HG03378 (cell line): ENCODE results near the gene RPL18.
A peak's percentile ranks its signal among the peaks of the same experiment; 100 is the strongest.
"Not testable (repeated sequence)": the region's sequence is repeated elsewhere in the genome, so short reads cannot be mapped to it uniquely, and the experiment has no call there.

Experiments
- ATAC-seq: cut with Tn5 transposase; IDR thresholded peaks from one replicate; pipeline ENCODE4 v1.9.1; 2021; ENCODE audit warnings: mild to moderate bottlenecking, moderate library complexity; ENCODE audit not compliant: unreplicated experiment

Gene RPL18

GRCh38 chr19:48618916-48619691 lies at the start of gene RPL18, which contains the start of gene SPHK2:
Gene RPL18 (minus strand): TSS chr19:48619178. CDS start chr19:48619143, 35 bp downstream.
Gene SPHK2 (plus strand): TSS chr19:48619506. CDS start chr19:48620515, 1,009 bp downstream.
- peak; percentile 79 for ATAC-seq

GRCh38 chr19:48668761-48669160 lies 49.8 kb upstream of the RPL18 start:
- ATAC-seq: no peak

DNA sequence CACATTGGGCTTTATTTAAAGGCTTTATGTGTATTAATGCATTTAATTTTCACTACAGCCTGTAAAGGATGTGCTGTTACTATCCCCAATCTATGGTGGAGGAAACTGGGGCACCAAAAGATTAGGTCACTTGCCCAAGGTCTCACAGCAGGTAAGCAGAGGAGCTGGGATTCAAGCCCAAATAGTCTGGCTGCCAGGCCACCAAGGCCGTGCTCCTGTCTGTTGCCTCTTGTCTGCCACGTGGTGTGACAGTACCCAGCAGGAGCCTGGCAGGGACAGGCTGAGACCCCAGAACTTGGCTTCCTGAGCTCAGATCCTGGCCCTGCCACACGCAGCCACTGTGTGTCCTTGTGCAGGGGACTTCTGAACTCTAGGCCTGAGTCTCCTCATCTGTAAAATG lies 49.4 kb upstream of the RPL18 start:
- no peak for ATAC-seq

- ATAC-seq: no peak
Observed at GRCh38 chr19:48665786-48666185, 46.8 kb upstream of the RPL18 start.

- ATAC-seq: no peak
Observed at GRCh38 chr19:48664476-48664875, 45.5 kb upstream of the RPL18 start.

- ATAC-seq: no peak
Observed at GRCh38 chr19:48663667-48664066, 44.7 kb upstream of the RPL18 start.

DNA sequence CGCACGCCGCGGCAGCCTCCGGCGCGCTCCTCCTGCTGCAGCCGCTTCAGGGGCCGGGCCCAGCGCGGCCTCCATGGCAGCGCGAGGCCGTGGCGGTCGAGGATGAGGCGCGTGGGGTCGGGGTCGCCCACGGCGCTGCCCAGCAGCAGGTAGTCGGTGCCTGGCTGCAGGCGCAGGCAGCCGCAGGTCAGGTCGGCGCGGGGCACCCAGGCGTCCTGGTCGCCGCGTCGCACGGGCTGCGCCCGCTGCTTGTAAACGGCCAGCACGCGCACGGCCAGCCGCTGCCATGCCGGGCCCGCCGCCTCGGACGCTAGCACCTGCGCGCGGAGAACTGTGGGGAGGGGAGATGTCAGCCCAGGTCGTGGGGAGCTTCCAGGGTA lies 42.7 kb upstream of the RPL18 start:
- no peak for ATAC-seq

DNA sequence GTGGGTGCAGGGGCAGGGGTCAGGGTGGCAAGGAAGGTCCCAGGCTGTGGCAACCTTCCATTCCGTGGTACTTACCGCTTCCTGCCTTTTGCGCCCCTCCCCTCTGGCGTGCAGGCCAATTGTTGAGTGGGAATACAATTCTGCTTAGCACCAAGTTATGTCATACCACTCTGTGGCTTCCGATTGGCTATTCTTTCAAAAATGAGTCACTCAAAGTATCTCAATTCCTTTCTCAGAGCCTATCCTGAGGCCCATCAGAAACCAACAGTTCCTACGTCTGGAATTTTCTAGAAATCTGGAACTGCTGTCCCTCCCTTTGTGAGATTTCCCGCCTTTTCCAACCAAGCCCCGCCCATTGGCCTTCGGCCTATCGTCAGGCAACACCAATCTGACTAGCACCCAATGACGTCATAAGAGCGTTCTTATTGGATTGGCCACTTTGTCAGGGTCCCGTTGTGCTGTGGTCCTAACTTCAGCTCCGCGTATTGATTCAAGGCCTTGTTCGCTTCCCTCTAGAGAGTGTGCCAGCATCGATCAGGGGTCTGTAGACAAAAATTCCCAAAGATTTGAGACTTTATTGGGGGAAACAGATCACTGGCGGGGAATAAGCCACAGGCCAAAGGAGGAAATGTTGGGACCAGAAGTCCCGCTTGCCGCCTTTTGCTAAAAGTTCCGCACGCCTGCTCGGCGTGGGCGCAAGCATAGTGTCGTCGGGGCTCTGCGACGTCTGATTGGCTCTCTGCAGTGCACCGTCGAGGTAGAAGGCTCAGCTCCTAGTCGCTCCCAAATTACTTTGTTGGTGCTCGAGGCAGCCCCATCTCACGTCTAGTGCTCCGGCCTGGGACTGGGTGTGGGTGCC lies 42.1 kb upstream of the RPL18 start:
- peak; percentile 82 for ATAC-seq

DNA sequence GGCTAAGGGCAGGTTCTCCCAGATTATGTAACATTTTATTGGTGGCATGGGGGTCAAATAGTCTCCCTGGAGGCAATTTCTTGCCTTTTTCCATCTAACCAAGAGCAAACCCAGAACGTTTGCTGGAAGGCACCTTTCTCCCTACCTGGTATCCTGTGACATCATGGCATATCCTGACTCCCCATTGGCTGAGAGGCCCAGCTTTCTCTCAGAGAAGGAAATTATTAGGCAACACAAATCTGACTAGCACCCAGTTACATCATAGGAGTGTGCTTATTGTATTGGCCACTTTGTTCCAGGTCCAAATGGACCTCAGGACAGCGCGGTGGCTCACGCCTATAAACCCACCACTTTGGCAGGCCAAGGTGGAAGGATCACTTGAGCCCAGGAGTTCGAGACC lies 40.8 kb upstream of the RPL18 start:
- no peak for ATAC-seq

- ATAC-seq: no peak
Observed at GRCh38 chr19:48658483-48658882, 39.5 kb upstream of the RPL18 start.

GRCh38 chr19:48657828-48658227 lies 38.9 kb upstream of the RPL18 start:
- not testable (repeated sequence) for ATAC-seq

GRCh38 chr19:48656840-48657474 lies 38.0 kb upstream of the RPL18 start:
- no peak for ATAC-seq

- ATAC-seq: no peak
Observed at GRCh38 chr19:48654299-48655059, 35.5 kb upstream of the RPL18 start.

DNA sequence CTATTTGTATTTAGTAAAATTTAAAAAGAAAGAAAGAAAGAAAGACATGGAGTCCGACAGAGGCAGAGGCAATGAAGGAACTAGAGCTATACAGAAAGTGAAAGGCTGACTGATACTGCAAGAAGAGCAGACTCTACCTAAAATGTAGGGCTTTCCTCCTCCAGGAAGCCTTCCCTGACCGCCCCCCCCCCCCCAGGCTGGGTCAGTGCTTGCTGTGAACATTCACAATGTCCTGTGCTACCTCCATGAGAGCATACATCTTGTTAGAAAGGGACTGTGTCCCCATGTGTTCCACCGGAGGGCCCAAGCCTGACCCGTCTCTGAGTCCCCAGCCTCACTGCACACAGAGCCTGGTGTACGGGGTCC lies 32.7 kb upstream of the RPL18 start:
- ATAC-seq: no peak

DNA sequence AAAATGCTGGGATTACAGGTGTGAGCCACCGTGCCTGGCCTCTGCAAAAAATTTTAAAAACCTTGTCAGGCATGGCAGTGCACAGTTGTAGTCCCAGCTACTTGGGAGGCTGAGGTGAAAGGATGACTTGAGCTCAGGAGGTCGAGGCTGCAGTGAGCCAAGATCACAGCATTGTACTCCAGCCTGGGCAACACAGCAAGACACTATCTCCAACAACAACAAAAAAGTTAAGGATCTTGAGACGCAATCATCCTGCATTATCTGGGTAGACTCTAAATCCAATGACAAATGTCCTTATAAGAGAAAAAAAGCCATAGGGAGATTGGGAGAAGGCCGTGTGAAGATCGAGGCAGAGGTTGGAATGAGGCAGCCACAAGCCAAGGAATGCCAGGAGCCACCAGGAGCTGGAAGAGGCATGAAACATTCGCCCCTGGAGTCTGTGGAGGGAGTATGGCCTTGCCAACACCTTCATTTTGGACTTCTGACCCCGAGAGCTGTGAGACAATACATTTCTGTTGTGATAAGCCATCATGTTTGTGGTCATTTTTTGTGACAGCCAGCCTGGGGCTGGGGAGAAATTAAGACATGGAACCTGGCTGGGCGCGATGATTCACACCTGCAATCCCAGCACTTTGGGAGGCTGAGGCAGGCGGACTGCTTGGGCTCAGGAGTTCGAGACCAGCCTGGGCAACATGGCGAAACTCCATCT lies 32.1 kb upstream of the RPL18 start:
- ATAC-seq: no peak

DNA sequence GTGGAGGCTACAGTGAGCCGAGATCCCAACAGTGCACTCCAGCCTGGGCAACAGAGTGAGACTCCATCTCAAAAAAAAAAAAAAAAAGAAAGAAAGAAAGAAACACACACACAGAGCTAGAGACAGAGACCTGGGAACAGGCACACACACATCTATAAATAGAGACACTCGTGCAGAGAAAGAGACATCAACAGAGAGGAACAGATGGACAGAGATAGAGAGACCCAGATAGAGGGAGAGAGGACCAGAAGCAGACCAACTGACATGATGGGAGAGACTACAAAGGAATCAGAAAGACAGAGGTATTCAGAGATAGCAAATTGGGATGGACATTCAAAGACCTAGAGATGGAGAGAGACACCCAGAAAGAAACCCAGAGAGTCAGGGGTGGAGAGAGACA lies 29.2 kb upstream of the RPL18 start:
- ATAC-seq: no peak

DNA sequence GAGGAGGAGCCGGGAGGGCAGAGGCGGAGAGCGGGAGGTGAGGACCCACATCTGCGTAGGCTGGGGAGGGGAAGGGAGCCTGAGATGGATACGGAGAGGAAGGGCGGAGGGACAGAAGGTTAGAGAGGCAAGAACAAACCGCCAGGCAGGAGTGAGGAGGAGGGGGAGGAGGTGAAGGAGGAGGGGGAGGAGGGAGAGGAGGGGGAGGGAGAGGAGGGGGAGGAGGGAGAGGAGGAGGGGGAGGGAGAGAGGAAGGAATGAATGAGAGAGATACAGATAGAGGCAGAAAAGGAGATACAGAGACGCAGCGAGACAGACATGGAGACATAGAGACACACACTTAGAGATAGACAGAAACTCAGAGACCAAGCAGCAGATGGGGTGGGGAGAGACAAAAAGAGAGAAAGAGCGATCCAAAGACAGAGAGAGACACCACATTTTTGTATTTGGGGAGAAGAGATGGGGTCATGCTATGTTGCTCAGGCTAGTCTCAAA lies 27.8 kb upstream of the RPL18 start:
- no peak for ATAC-seq

DNA sequence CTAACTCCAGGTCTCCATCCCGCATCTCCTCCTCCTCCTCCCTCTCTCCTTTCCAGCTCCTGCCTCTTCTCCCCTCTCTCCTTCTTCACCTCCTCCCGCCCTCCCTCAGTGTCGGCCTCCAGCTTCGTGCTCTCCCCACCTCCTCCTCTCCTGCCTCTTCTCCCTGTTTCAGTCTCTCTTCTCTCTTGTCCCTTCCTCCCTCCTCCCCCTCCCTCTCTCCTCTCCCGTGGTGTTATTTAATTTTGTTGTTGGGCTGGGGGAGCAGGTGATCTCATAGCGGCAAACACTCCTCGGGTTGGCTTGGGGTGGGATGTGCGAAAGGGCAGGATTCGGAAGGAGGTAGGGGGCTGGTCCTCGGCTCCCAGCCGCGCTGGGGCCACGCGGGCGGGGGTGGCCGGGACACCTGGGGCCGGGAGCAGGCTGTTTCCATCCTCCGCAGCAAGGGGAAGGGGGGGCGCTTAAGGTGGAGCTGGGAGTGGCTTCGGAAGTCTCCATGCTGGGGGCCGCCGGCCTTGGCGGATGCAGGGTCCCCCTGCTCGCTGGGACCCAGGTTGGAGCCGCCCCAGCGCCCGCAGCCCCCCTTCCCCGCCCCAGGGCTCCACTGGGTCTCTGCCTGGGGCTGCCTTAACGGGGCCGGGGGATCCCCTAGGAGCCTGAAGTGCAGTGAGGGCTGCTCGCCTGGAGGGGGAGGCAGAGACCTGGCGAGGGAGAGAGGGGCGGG lies 27.2 kb upstream of the RPL18 start, which contains the start of gene CA11:
Gene CA11, minus strand, starts transcription at position 187 of the 721 bp plus-strand sequence. CDS start 555 bp downstream, outside the sequence.
- no peak for ATAC-seq

GRCh38 chr19:48645620-48646000 lies 26.6 kb upstream of the RPL18 start:
- ATAC-seq: no peak
